Stimulated activated CD8-positive, alpha-beta memory T cell treated with anti-CD3 and anti-CD28 coated beads, Interleukin-4, amount 100 ng/mL, for 1 hour (primary cell): ENCODE data around the gene RCOR2.
"Not testable (repeated sequence)": the region's sequence is repeated elsewhere in the genome, so short reads cannot be mapped to it uniquely, and the experiment has no call there.

Experiments used
- DNase-seq, 2 donors: peaks; one replicate each; pipeline ENCODE4 v3.0.0-alpha.2; 2020; ENCODE audit warnings: low read depth in 2 of 2, low spot score in 1 of 2

RCOR2 gene

GRCh38 chr11:63916837-63917691 lies at the start of gene RCOR2:
Gene RCOR2 (minus strand): TSS chr11:63917164. CDS start chr11:63916456, 708 bp downstream.
- DNase-seq: peak in 1 of 2 donors; percentile 24

- no peak for DNase-seq
Measured at GRCh38 chr11:63966444-63966843, 49.5 kb upstream of the RCOR2 start.

- not testable (repeated sequence) for DNase-seq
Measured at GRCh38 chr11:63963895-63964294, 46.9 kb upstream of the RCOR2 start.

- no peak for DNase-seq
Measured at GRCh38 chr11:63961608-63962412, 44.8 kb upstream of the RCOR2 start.

- no peak for DNase-seq
Measured at GRCh38 chr11:63958008-63958407, 41.0 kb upstream of the RCOR2 start.

- DNase-seq: no peak
Measured at GRCh38 chr11:63952570-63952969, 35.6 kb upstream of the RCOR2 start.

- no peak for DNase-seq
Measured at GRCh38 chr11:63951779-63952536, 35.0 kb upstream of the RCOR2 start.

- DNase-seq: no peak
Measured at GRCh38 chr11:63945477-63946163, 28.7 kb upstream of the RCOR2 start.

GRCh38 chr11:63944987-63945386 lies 28.0 kb upstream of the RCOR2 start:
- DNase-seq: no peak

GRCh38 chr11:63942803-63943202 lies 25.8 kb upstream of the RCOR2 start:
- DNase-seq: no peak

- DNase-seq: no peak
Measured at GRCh38 chr11:63941901-63942300, 24.9 kb upstream of the RCOR2 start.

GRCh38 chr11:63940786-63941185 lies 23.8 kb upstream of the RCOR2 start:
- no peak for DNase-seq

GRCh38 chr11:63939397-63939891 lies 22.5 kb upstream of the RCOR2 start:
- no peak for DNase-seq

- DNase-seq: peak; percentile 82 to 83
Measured at GRCh38 chr11:63938479-63939396, 21.8 kb upstream of the RCOR2 start, which contains the start of gene NAA40. Gene NAA40 (plus strand): TSS chr11:63939002. CDS start chr11:63939097, 95 bp downstream.

GRCh38 chr11:63937713-63938478 lies 20.9 kb upstream of the RCOR2 start:
- no peak for DNase-seq

GRCh38 chr11:63933459-63933858 lies 16.5 kb upstream of the RCOR2 start:
- no peak for DNase-seq

- no peak for DNase-seq
Measured at GRCh38 chr11:63931876-63932275, 14.9 kb upstream of the RCOR2 start.

- DNase-seq: no peak
Measured at GRCh38 chr11:63931045-63931444, 14.1 kb upstream of the RCOR2 start.

- DNase-seq: no peak
Measured at GRCh38 chr11:63929616-63930015, 12.7 kb upstream of the RCOR2 start.
